ENCODE results near the gene TMEM106B. TPM values are rescaled to one million over a fixed set of nuclear protein-coding genes. Genes with fewer than 3 reads are reported as not detected.
A peak's percentile ranks its signal among the peaks of the same experiment; 100 is the strongest.

The TMEM106B gene
- total and polyA plus RNA-seq, 12 donors, result 9.0 to 62.8 (median 47.5) TPM

- intact Hi-C loops (cut with DNase I), result no loop called here
- ATAC-seq (no peak), DNase-seq (no peak)
- Histone ChIP-seq H3K4me1 (peaks cover 0 to 2% (median 0%) of the 10 kb centered on the region in 9 donors), H3K27me3 (no peaks in the 10 kb centered on the region), H3K9me3 (peaks cover 0 to 13% (median 0%) of the 10 kb centered on the region in 11 donors), H3K27ac (no peak overlapping the region), H3K4me3 (no peak overlapping the region), H3K36me3 (peaks cover 0 to 62% (median 13%) of the 10 kb centered on the region in 9 donors)
- no peak for TF ChIP-seq CTCF (IDR thresholded peaks at IDR 0.05)
- 48 to 100% methylated on average over 1 of the region's 1 CpG for WGBS, 2 donors
Measured at GRCh38 chr7:12237007-12237406, 25.9 kb downstream of the TMEM106B start.

- Histone ChIP-seq H3K27ac (no peak overlapping the region), H3K36me3 (peaks cover 0 to 34% (median 8%) of the 10 kb centered on the region in 9 donors), H3K4me3 (no peak overlapping the region), H3K4me1 (no peaks in the 10 kb centered on the region), H3K9me3 (peaks cover 0 to 13% (median 0%) of the 10 kb centered on the region in 11 donors), H3K27me3 (no peaks in the 10 kb centered on the region)
- intact Hi-C loops (cut with DNase I), result no loop called here
- WGBS, 2 donors, result 83 to 93% methylated on average over 3 of the region's 3 CpGs
- DNase-seq (no peak), ATAC-seq (no peak)
- TF ChIP-seq CTCF (IDR thresholded peaks at IDR 0.05), result no peak
Measured at GRCh38 chr7:12239806-12240205, 28.7 kb downstream of the TMEM106B start.

- peak in 5 of 9 donors; percentile 8 to 28 (median 21) for TF ChIP-seq CTCF (IDR thresholded peaks at IDR 0.05)
- WGBS, 2 donors, result 69 to 71% methylated on average over 3 of the region's 3 CpGs
- ATAC-seq (peak in 1 of 8 donors; percentile 47), DNase-seq (no peak)
- intact Hi-C loops (cut with DNase I), result no loop called here
- H3K27me3 ChIP-seq, result no peaks in the 10 kb centered on the region
- H3K27ac ChIP-seq, result no peak overlapping the region
- H3K36me3 ChIP-seq, result no peaks in the 10 kb centered on the region
- H3K4me3 ChIP-seq, result no peak overlapping the region
- H3K9me3 ChIP-seq, result peaks cover 0 to 6% (median 0%) of the 10 kb centered on the region in 11 donors
- no peaks in the 10 kb centered on the region for H3K4me1 ChIP-seq
Measured at GRCh38 chr7:12244129-12244528, 33.0 kb downstream of the TMEM106B start.

GRCh38 chr7:12244694-12245093 is 33.6 kb downstream of the TMEM106B start:
- H3K27ac ChIP-seq, result no peak overlapping the region
- H3K36me3 ChIP-seq, result no peaks in the 10 kb centered on the region
- H3K4me1 ChIP-seq, result no peaks in the 10 kb centered on the region
- intact Hi-C loops (cut with DNase I), result no loop called here
- no peak overlapping the region for H3K4me3 ChIP-seq
- ATAC-seq (no peak), DNase-seq (no peak)
- no peak for TF ChIP-seq CTCF (IDR thresholded peaks at IDR 0.05)
- H3K9me3 ChIP-seq, result peaks cover 0 to 6% (median 0%) of the 10 kb centered on the region in 11 donors
- 64 to 69% methylated on average over 2 of the region's 2 CpGs for WGBS, 2 donors
- H3K27me3 ChIP-seq, result no peaks in the 10 kb centered on the region
